D721Med (cell line): Measurements from ENCODE around the gene CUL2.
"Not testable (repeated sequence)": the region's sequence is repeated elsewhere in the genome, so short reads cannot be mapped to it uniquely, and the experiment has no call there.

Source experiments
- DNase-seq: peaks from one replicate; pipeline ENCODE4 v3.0.0; 2011; ENCODE audit warnings: low spot score; ENCODE audit not compliant: insufficient read length
- FAIRE-seq: peaks from 2 replicates; lab custom pipeline; 2011; peaks lifted over from hg19 to GRCh38; lab: Jason Lieb, UNC
- TF ChIP-seq, protein P1 (sequence below): IDR thresholded peaks from 2 replicates; pipeline ENCODE4 v1.5.1; 2012; ENCODE audit warnings: mild to moderate bottlenecking, control low read depth; ENCODE audit not compliant: insufficient read depth; ENCODE audit errors: missing control alignments

The CUL2 gene

DNA sequence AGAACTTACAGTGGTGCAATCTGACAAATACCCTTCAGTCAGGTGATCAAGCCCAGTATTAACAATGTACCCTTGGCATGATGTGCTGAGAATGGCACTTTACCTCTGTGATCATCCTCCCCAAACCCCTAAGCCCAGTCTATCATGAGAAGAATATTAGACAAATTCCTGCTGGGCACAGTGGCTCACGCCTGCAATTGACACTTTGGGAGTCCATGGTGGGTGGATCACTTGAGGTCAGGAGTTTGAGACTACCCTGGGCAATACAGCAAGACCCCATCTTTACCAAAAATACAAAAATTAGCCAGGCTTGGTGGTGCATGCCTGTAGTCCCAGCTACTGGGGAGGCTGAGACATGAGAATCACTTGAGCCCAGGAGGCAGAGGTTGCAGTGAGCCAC lies 7.4 kb upstream of the CUL2 start:
- DNase-seq, result no peak
- TF ChIP-seq, protein P1, sequence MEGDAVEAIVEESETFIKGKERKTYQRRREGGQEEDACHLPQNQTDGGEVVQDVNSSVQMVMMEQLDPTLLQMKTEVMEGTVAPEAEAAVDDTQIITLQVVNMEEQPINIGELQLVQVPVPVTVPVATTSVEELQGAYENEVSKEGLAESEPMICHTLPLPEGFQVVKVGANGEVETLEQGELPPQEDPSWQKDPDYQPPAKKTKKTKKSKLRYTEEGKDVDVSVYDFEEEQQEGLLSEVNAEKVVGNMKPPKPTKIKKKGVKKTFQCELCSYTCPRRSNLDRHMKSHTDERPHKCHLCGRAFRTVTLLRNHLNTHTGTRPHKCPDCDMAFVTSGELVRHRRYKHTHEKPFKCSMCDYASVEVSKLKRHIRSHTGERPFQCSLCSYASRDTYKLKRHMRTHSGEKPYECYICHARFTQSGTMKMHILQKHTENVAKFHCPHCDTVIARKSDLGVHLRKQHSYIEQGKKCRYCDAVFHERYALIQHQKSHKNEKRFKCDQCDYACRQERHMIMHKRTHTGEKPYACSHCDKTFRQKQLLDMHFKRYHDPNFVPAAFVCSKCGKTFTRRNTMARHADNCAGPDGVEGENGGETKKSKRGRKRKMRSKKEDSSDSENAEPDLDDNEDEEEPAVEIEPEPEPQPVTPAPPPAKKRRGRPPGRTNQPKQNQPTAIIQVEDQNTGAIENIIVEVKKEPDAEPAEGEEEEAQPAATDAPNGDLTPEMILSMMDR, result no peak
- FAIRE-seq, result no peak

GRCh38 chr10:35096312-35096711 lies 6.2 kb upstream of the CUL2 start:
- no peak for DNase-seq
- FAIRE-seq, result no peak
- TF ChIP-seq, protein P1, result no peak

DNA sequence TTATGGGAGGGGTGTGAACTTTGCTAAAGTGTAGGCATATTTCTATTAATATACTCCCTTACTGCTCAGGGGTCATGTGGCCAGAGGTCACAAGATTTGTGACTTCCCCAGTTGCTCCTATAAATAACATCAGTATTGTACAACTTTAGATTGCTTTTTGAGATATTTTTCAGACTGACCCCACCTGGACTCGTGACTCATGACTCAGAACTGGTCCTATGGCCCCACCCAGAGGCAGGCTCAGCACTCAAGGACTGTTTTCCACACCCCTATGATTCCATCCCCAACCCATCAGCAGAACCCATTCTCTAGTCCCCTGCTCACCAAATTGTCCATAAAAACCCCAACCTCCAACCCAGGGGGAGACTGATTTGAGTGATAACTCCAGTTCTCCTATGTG lies 2.7 kb upstream of the CUL2 start:
- TF ChIP-seq, protein P1, result no peak
- FAIRE-seq (no peak), DNase-seq (no peak)

- DNase-seq (no peak), FAIRE-seq (no peak)
- TF ChIP-seq, protein P1, result no peak
These were observed 2.1 kb upstream of the CUL2 start for GRCh38 chr10:35091994-35092790.

GRCh38 chr10:35089611-35090161 lies 455 bp downstream of the CUL2 start:
- no peak for DNase-seq
- TF ChIP-seq, protein P1, result no peak
- FAIRE-seq, result no peak

DNA sequence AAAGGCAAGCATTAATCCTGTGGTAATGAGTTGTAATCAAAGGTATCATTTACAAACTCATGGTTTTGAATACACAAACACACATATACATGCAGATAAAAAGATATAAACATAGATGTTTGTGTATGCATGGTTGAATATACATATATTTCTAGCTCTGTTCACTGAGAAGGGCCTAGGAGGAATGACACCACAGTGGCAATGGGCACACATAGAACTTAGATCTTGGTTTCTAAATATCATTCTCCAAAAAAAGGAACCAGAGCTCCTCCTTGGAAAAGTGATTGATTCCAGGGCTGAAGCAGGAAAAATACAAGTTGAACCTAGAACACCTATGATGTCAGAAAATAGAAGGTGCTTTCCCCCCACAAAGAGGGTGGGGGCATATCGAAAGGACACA lies 6.9 kb downstream of the CUL2 start:
- DNase-seq, result no peak
- no peak for FAIRE-seq
- TF ChIP-seq, protein P1, result no peak

DNA sequence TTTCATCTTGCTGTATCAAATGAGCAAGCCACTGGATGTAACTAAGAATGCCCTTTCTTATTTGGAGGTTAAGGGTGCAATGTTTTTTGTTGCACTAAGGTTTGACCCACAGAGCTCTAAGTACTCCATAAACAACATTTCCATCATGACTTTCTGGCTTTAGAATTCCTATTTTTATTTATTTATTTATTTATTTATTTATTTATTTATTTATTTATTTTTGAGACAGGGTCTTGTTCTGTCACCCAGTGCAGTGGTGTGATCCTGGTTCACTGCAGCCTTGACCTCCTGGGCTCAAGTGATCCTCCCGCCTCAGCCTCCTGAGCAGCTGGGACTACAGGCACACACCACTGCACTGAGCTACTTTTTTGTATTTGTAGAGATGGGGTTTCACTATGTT lies 9.9 kb downstream of the CUL2 start:
- DNase-seq, FAIRE-seq: not testable (repeated sequence)
